H1 (cell line): ENCODE results near the gene OSBPL9. TPM values are rescaled to one million over a fixed set of nuclear protein-coding genes. Genes with fewer than 3 reads are reported as not detected.

Experiments
- CTCF ChIA-PET: fragments of 300-600 bp; sonication (Branson Sonifier 250); formaldehyde crosslinking; loops from one replicate; lab custom pipeline; 2021; ENCODE audit not compliant: partially characterized antibody; lab: Charles Lee
- POLR2A ChIA-PET: fragments of 300-600 bp; sonication (Branson Sonifier 250); formaldehyde crosslinking; loops from one replicate; lab custom pipeline; 2021; ENCODE audit warnings: inconsistent platforms; ENCODE audit not compliant: partially characterized antibody; lab: Charles Lee
- DNase-seq, 2 experiments: peaks; one replicate each; pipeline versions ENCODE4 v3.0.0 to v3.0.0-alpha.2; 2010 to 2022; ENCODE audit warnings: low spot score in 2 of 2, low read depth in 1 of 2, mixed read lengths in 1 of 2
- FAIRE-seq: peaks from 2 replicates; lab custom pipeline; 2011; peaks lifted over from hg19 to GRCh38; lab: Jason Lieb, UNC
- H2AFZ ChIP-seq: 2 replicates; pipeline ENCODE4 v1.8.1; 2012; ENCODE audit warnings: low read length, inconsistent platforms
- H2AK5ac ChIP-seq: 2 replicates; pipeline ENCODE4 v1.6.1; 2013; ENCODE audit warnings: low read depth, low read length
- H2BK120ac ChIP-seq: replicated peaks from 2 replicates; pipeline ENCODE3; 2013; ENCODE audit warnings: low read depth, low read length, inconsistent platforms
- H2BK12ac ChIP-seq: 2 replicates; pipeline ENCODE4 v1.6.1; 2013; ENCODE audit warnings: low read depth, low read length
- H2BK15ac ChIP-seq: 2 replicates; pipeline ENCODE4 v1.6.1; 2013; ENCODE audit warnings: low read length
- H2BK20ac ChIP-seq: 2 replicates; pipeline ENCODE4 v1.6.1; 2013; ENCODE audit warnings: low read length
- H2BK5ac ChIP-seq: 2 replicates; pipeline ENCODE4 v1.6.1; 2013; ENCODE audit warnings: low read depth, low read length
- H3K14ac ChIP-seq: 2 replicates; pipeline ENCODE4 v1.6.1; 2013; ENCODE audit warnings: inconsistent platforms; ENCODE audit not compliant: insufficient read length
- H3K18ac ChIP-seq: 2 replicates; pipeline ENCODE4 v1.6.1; 2013; ENCODE audit warnings: low read length; ENCODE audit errors: extremely low read depth
- H3K23ac ChIP-seq: 2 replicates; pipeline ENCODE4 v1.6.1; 2013; ENCODE audit warnings: inconsistent platforms; ENCODE audit not compliant: insufficient read length
- H3K23me2 ChIP-seq: 2 replicates; pipeline ENCODE4 v1.6.1; 2013; ENCODE audit warnings: low read depth, low read length
- H3K27ac ChIP-seq: 2 replicates; pipeline ENCODE4 v1.6.1; 2011; ENCODE audit warnings: low read depth, low read length, inconsistent platforms
- H3K27me3 ChIP-seq, 4 experiments: replicated peaks in 1 of 4; 1 replicate in 1 of 4; 2 replicates in 3 of 4; pipeline versions ENCODE4 v1.6.1 to v1.8.1; 2011 to 2013; ENCODE audit warnings: low read length in 3 of 4, mild to moderate bottlenecking in 3 of 4, inconsistent platforms in 2 of 4, mixed read lengths in 2 of 4, moderate library complexity in 1 of 4; ENCODE audit not compliant: control insufficient read depth in 3 of 4, insufficient read depth in 3 of 4; ENCODE audit errors: extremely low read depth in 1 of 4
- H3K36me3 ChIP-seq, 4 experiments: 2 replicates each; pipeline versions ENCODE4 v1.6.1 to v1.8.1; 2011 to 2013; ENCODE audit warnings: mild to moderate bottlenecking in 4 of 4, low read length in 3 of 4, moderate library complexity in 2 of 4, control low read depth in 1 of 4, inconsistent platforms in 1 of 4; ENCODE audit not compliant: insufficient read depth in 4 of 4, control insufficient read depth in 2 of 4
- H3K4ac ChIP-seq: replicated peaks from 2 replicates; pipeline ENCODE3; 2013; ENCODE audit warnings: low read length, low read depth, mixed read lengths, inconsistent platforms; ENCODE audit not compliant: insufficient read length
- H3K4me1 ChIP-seq, 4 experiments: replicated peaks in 1 of 4; 1 replicate in 1 of 4; 2 replicates in 3 of 4; pipeline versions ENCODE4 v1.6.1 to v1.8.1; 2011 to 2013; ENCODE audit warnings: low read length in 3 of 4, inconsistent platforms in 2 of 4, mixed read lengths in 1 of 4; ENCODE audit not compliant: insufficient read depth in 4 of 4, control insufficient read depth in 3 of 4
- H3K4me2 ChIP-seq, 2 experiments: 2 replicates each; pipeline versions ENCODE4 v1.6.1 to v1.8.1; 2011 to 2013; ENCODE audit warnings: low read depth in 2 of 2, low read length in 2 of 2, control low read depth in 1 of 2, inconsistent platforms in 1 of 2, mild to moderate bottlenecking in 1 of 2; ENCODE audit not compliant: insufficient read depth in 1 of 2
- H3K4me3 ChIP-seq, 4 experiments: fragments of 200-600, 300-600 bp in 1 of 4; sonication (generic), shearing (Covaris generic), sonication (Bioruptor Twin) in 1 of 4; 2 replicates each; pipeline versions ENCODE4 v1.5.1 to v1.8.1; 2011 to 2016; ENCODE audit warnings: low read length in 4 of 4, low read depth in 3 of 4, control low read depth in 2 of 4, inconsistent platforms in 2 of 4, mild to moderate bottlenecking in 2 of 4, mixed read lengths in 1 of 4, moderate library complexity in 1 of 4; ENCODE audit not compliant: insufficient read depth in 2 of 4; ENCODE audit errors: extremely low read depth in 1 of 4
- H3K56ac ChIP-seq: replicated peaks from 2 replicates; pipeline ENCODE3; 2013; ENCODE audit warnings: low read depth, mild to moderate bottlenecking, mixed read lengths, low read length, inconsistent platforms; ENCODE audit not compliant: insufficient read length
- H3K79me1 ChIP-seq: 2 replicates; pipeline ENCODE4 v1.6.1; 2013; ENCODE audit warnings: low read depth, low read length, control low read depth
- H3K79me2 ChIP-seq, 2 experiments: 2 replicates each; pipeline versions ENCODE4 v1.6.1 to v1.8.1; 2012 to 2013; ENCODE audit warnings: low read length in 2 of 2, mild to moderate bottlenecking in 2 of 2, inconsistent platforms in 1 of 2; ENCODE audit not compliant: insufficient read depth in 2 of 2, control insufficient read depth in 1 of 2
- H3K9ac ChIP-seq, 4 experiments: replicated peaks in 1 of 4; 1 replicate in 1 of 4; 2 replicates in 3 of 4; pipeline versions ENCODE4 v1.6.1 to v1.8.1; 2011 to 2013; ENCODE audit warnings: low read depth in 3 of 4, low read length in 3 of 4, control low read depth in 2 of 4, mild to moderate bottlenecking in 2 of 4, moderate library complexity in 2 of 4, inconsistent platforms in 1 of 4; ENCODE audit errors: extremely low read depth in 1 of 4
- H3K9me3 ChIP-seq, 2 experiments: 2 replicates each; pipeline versions ENCODE4 v1.6.1 to v1.8.1; 2012 to 2013; ENCODE audit warnings: mild to moderate bottlenecking in 2 of 2, moderate library complexity in 2 of 2, control low read depth in 1 of 2, inconsistent platforms in 1 of 2, low read depth in 1 of 2, low read length in 1 of 2, mixed read lengths in 1 of 2; ENCODE audit not compliant: insufficient read depth in 2 of 2
- H4K20me1 ChIP-seq, 2 experiments: replicated peaks in 1 of 2; 2 replicates each; pipeline versions ENCODE3 to v1.8.1; 2011 to 2013; ENCODE audit warnings: inconsistent platforms in 2 of 2, low read length in 2 of 2, mild to moderate bottlenecking in 1 of 2; ENCODE audit not compliant: insufficient read depth in 2 of 2, control insufficient read depth in 1 of 2
- H4K5ac ChIP-seq: 2 replicates; pipeline ENCODE4 v1.6.1; 2013; ENCODE audit warnings: low read length, low read depth, mixed read lengths, inconsistent platforms; ENCODE audit not compliant: insufficient read length
- H4K8ac ChIP-seq: 2 replicates; pipeline ENCODE4 v1.8.0; 2013; ENCODE audit warnings: mild to moderate bottlenecking, moderate library complexity, low read length, inconsistent platforms; ENCODE audit not compliant: insufficient read depth; ENCODE audit errors: extremely low read depth
- H4K91ac ChIP-seq: replicated peaks from 2 replicates; pipeline ENCODE3; 2013; ENCODE audit warnings: low read length, mixed read lengths, inconsistent platforms; ENCODE audit not compliant: insufficient read length
- CHD2 ChIP-seq: IDR thresholded peaks from 2 replicates; pipeline ENCODE4 v1.6.1; 2012; ENCODE audit warnings: low read length, improper control_type of control experiment
- EGR1 ChIP-seq: IDR thresholded peaks from 2 replicates; pipeline ENCODE4 v1.6.1; 2011; ENCODE audit warnings: low read depth, low read length, borderline replicate concordance
- EZH2 ChIP-seq: fragments of 200-600 bp; sonication (generic); IDR thresholded peaks from 2 replicates; pipeline ENCODE4 v1.7.1; 2012; ENCODE audit warnings: low read depth, mild to moderate bottlenecking, moderate library complexity, low read length, inconsistent platforms; ENCODE audit not compliant: severe bottlenecking
- KDM5A ChIP-seq: fragments of 200-600 bp; IDR thresholded peaks from 2 replicates; pipeline ENCODE4 v1.7.1; 2012; ENCODE audit warnings: mild to moderate bottlenecking, low read length, inconsistent platforms, mixed read lengths
- NANOG ChIP-seq: IDR thresholded peaks from 2 replicates; pipeline ENCODE4 v1.6.1; 2011; ENCODE audit warnings: low read length, low read depth, mild to moderate bottlenecking, inconsistent platforms; ENCODE audit not compliant: insufficient read depth, poor library complexity, severe bottlenecking
- PHF8 ChIP-seq: fragments of 200-600 bp; sonication (generic); conservative IDR thresholded peaks from 2 replicates; pipeline ENCODE4 v1.7.1; 2012; ENCODE audit warnings: low read depth, mild to moderate bottlenecking, inconsistent platforms, low read length, moderate library complexity
- RBBP5 ChIP-seq: IDR thresholded peaks from 2 replicates; pipeline ENCODE4 v1.7.1; 2012; ENCODE audit warnings: low read depth, mild to moderate bottlenecking, inconsistent platforms, low read length, moderate library complexity, borderline replicate concordance
- SP1 ChIP-seq: IDR thresholded peaks from 2 replicates; pipeline ENCODE4 v1.6.1; 2011; ENCODE audit warnings: low read depth, low read length
- TAF1 ChIP-seq: IDR thresholded peaks from 2 replicates; pipeline ENCODE4 v1.6.1; 2011; ENCODE audit warnings: mild to moderate bottlenecking, low read depth, low read length
- polyA plus RNA-seq, 7 experiments: library from polyadenylated mRNA; depleted of rRNA in 3 of 7; stranded (reverse) in 5 of 7; unstranded in 2 of 7; fragments of >200 nt in 5 of 7; fragments of 200-250 nt in 2 of 7; gene quantifications; 1 replicate in 5 of 7; 2 replicates in 1 of 7; 4 replicates in 1 of 7; pipeline versions ENCODE4 v1.2.1 to v1.2.3, GENCODE V29; 2011 to 2013; ENCODE audit warnings: missing spikeins in 2 of 7, mixed read lengths in 2 of 7
- total RNA-seq: library from RNA; stranded (reverse); fragmentation: NEBNext Ultra II Directional; extraction: Animal tissue kit (Norgen Biotek cat#: 25700); gene quantifications from 2 replicates; pipeline ENCODE4 v1.2.1, GENCODE V29; 2021

The OSBPL9 gene
- total and polyA plus RNA-seq, 2 of the 8 experiments (the other 6 are each of a cell fraction or from before 2014, with no cell fraction given): 58.2 to 71.6 TPM

DNA sequence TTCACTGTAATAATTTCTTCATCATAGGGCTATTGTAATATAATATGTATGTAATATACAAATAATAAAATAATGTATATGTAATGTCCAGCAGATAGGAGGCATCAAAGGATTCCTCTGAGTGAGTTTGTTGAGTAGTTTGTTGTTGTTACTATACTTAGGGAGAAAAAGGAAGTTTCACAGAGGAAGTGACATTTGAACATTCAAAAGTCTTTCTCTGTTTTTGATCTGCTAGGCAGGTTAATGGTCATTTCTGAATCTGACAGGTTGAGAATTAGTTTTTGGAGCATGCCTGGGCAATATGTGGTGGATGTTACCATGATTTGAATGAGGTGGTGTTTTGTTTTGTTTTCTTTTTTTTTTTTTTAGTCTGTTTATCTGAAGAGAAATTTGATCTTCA is 159.5 kb downstream of the OSBPL9 start:
- no peak overlapping the region for H3K4ac ChIP-seq
- no peak overlapping the region for H3K4me2 ChIP-seq
- POLR2A ChIA-PET: no interaction called here
- H2BK20ac ChIP-seq: no peak overlapping the region
- FAIRE-seq (no peak), DNase-seq (no peak)
- TF ChIP-seq PHF8 (no peak), EZH2 (no peak), CHD2 (no peak), SP1 (no peak), EGR1 (no peak), NANOG (no peak), TAF1 (no peak), KDM5A (no peak), RBBP5 (no peak)
- H2BK15ac ChIP-seq: no peak overlapping the region
- CTCF ChIA-PET: interaction anchor here (1.4 to 1.7 kb wide), 2 partner anchors 7 to 10 kb away, joined by 4 to 7 read pairs; no protein-coding TSS in a partner anchor
- H3K4me1 ChIP-seq: no peaks in the 10 kb centered on the region
- H3K9ac ChIP-seq: no peak overlapping the region
- H3K27me3 ChIP-seq: no peaks in the 10 kb centered on the region
- H2AK5ac ChIP-seq: no peak overlapping the region
- H3K23me2 ChIP-seq: no peaks in the 10 kb centered on the region
- no peak overlapping the region for H2BK12ac ChIP-seq
- H3K23ac ChIP-seq: no peak overlapping the region
- no peaks in the 10 kb centered on the region for H3K79me1 ChIP-seq
- no peaks in the 10 kb centered on the region for H4K20me1 ChIP-seq
- H4K91ac ChIP-seq: no peak overlapping the region
- H4K5ac ChIP-seq: no peak overlapping the region
- no peak overlapping the region for H2AFZ ChIP-seq
- no peak overlapping the region for H2BK5ac ChIP-seq
- H3K4me3 ChIP-seq: no peak overlapping the region
- no peak overlapping the region for H3K14ac ChIP-seq
- H3K36me3 ChIP-seq: peaks cover 0 to 27% (median 15%) of the 10 kb centered on the region in 4 experiments; a peak in 5 of 8 replicates
- no peak overlapping the region for H4K8ac ChIP-seq
- no peaks in the 10 kb centered on the region for H3K79me2 ChIP-seq
- no peaks in the 10 kb centered on the region for H3K9me3 ChIP-seq
- H3K56ac ChIP-seq: no peak overlapping the region
- H3K18ac ChIP-seq: no peak overlapping the region
- no peak overlapping the region for H3K27ac ChIP-seq
- no peak overlapping the region for H2BK120ac ChIP-seq
